GM19193 (cell line): ENCODE data around the gene FAF1.

ENCODE experiments used
- POLR2A ChIP-seq: IDR thresholded peaks from 4 replicates; pipeline ENCODE4 v1.6.1; 2011; ENCODE audit not compliant: insufficient read depth, insufficient read length; ENCODE audit errors: extremely low read depth

FAF1 gene

DNA sequence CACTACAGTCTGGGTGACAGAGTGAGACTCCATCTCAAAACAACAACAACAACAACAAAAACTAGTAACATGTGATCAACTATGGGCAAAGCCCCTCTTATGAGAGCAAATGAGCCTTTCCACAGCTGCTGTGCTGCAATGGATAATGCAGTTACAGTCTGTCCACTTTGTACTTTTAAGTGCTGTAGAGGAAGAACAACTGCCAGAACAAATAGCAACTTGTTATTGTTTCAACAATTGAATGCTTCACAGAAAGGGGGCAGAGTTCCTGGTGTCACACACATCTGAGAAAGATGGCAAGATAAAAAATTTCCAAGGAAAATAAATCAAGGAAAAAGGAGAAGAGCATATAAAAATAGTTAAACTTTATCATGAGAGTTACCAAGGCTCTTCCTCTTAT, 293.2 kb downstream of the FAF1 start:
- no peak for TF ChIP-seq POLR2A

DNA sequence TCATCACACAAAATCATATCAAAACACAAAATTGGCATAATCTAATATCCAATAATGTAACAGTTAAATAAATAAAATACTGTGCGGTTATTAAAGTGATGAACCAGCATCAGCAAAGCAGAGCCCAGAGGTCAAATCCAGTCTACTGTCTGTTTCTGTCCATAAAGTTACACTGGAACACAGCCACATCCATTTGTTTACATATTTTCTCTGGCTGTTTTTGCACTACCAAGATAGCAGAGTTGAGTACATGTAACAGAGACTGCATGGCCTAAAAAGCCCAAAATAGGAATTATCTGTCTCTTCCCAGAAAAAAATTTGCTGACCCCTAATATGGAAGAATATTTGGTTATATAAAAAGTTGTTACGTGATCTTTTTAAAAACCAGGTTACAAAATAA, 294.7 kb downstream of the FAF1 start:
- TF ChIP-seq POLR2A = no peak

DNA sequence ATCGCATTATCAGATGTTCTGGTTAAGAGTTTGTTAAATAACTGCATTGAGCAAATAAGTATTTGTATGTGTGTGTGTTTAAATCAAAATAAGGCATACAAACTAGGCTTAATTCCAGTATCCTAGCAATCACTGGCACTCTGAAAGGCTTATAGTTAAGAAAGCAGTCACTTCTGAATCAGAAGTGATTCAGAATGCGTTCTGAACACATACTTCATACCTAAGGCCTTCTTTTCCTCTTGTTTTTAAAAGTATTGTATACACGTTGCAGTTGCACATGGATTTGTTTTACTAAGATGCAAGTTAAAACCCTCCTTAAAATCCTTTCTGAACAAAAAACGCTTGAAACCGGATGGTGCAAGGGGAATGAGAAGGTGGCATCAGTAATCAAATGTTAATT, 298.4 kb downstream of the FAF1 start:
- TF ChIP-seq POLR2A = no peak

DNA sequence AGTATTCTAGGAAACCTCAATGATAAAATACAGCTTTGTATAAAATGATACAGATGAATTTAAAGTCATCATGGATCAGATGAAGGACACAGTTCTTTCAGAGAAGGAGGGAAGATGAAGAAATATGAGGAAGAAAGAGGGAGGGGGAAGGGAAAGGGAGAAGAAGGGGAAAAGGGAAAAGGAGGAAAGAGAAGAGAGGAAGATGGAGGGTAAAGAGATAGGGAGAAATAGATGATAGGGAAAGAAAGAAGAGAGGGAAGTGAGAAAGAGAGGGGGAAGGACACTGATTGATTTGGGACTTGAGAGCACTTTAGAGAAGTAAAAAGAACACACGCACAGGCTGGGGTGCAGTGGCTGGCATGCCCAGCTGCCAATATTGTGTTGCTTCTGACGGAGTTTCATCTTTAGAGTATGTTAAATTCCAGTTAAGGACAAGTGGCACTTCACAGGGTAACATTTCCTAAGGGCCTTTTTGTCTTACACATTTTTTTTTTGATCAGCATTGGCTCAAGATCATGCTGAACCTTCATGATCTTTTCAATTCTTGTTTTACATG, 300.9 kb downstream of the FAF1 start:
- no peak for TF ChIP-seq POLR2A

DNA sequence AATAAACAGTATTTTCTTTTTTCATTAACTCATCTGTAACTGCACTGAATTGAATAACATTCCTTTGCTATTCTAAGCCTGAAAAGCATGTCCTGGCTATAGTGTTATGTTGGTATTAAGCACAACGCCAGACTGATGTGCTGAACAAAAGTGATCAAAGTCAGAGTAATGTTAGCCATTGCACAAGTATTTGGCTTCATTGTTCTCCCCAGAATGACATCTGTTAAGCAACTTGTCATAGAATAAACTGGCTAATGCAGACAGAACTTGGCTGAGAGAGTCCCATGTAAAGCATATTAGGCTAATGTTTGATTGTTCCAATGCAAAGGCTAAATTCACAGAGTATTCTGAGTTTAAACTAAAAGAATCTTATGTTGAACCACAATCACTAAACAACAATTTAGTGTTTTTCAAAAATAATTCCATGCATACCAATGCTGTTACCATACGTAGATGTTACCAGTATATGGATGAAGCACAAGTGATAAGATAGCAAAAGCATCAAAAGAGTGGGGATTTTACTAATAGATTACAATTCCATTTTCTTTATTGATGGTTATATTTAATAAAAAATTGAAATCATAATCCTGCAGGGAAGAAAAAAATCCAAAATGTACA, 301.5 kb downstream of the FAF1 start:
- TF ChIP-seq POLR2A = no peak

DNA sequence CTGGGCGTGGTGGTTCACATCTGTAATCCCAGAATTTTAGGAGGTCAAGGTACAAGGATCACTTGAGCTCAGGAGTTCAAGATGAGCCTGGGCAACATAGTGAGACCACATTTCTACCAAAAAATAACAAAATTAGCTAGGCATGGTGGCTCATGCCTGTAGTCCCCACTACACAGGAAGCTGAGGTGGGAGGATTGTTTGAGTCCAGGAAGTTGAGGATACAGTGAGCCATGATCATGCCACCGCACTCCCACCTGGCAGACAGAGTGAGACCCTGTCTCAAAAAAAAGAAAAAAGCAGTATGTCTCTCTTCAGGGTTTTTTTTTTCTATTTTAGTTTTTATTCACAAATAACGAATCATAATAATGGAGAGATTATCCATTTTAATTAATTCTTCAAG, 303.1 kb downstream of the FAF1 start:
- TF ChIP-seq POLR2A = no peak

DNA sequence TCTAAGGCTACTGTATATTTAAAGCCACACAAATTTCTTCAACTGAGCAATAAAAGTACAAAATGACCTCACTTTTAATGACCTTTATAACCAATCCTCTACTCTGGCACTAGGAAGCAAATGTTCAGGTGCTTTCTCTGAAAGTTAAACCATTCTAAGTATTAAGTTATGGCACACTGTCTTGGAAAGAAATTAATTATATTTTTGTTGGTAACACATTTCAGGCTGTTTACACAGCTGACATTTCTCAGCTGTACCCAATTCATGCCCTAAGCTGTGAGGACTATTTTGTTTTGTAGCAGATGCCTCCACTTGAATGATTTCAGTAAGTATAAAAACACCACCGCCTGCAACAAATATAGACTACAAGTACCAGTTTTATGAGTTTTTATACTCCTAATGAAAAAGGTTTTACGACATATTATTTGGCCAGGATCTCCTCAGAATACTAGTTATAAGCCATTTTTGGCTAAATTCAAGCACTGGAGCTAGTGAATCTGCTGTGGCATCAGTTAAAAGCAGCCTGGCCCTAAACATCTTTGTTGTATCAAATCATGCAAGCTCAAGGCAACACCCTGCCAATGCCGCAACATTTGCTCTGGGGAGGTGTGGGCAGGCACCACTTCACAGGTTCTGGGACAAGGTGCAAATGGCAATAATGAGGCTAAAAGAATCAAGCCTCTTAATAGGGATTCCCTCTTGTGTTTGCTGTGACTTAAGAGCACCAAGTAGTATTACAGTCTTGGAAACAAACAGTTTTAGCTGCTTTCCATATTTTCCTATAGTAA, 308.4 kb downstream of the FAF1 start:
- TF ChIP-seq POLR2A = no peak

DNA sequence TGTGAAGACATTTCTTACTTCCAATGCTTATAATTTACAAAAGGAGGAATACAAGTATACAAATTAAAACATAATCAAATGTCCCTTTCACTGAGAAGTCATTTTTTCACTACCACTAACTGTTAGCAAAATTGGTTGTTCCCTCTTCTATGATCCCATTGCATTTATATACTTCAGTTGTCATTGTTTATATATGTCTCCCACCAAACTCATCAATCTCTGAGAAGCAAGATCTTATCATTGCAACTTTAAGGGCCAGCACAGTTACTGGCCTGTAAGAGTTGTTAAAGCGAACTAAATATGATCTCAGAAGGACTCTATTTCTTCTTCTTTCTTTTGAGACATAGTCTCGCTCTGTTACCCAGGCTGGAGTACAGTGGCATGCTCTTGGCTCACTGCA, 313.5 kb downstream of the FAF1 start:
- no peak for TF ChIP-seq POLR2A

DNA sequence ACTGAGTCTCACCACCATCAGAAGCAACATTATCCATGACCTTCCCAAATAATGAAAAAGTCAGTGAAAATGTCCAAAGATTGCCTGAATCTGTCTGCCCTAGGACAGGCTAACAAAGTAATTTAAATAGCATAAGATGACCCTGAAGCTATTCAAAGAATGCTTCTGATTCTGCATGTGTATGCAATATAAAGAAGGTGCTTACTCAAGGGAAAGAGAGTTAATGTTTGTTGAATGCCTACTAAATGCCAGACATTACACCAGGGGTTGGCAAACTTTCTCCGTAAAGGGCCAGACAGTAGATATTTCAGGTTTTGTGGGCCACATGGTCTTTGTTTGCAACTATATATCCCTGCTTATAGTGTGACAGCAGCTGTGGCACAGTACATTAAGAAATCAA, 314.9 kb downstream of the FAF1 start:
- TF ChIP-seq POLR2A = no peak

DNA sequence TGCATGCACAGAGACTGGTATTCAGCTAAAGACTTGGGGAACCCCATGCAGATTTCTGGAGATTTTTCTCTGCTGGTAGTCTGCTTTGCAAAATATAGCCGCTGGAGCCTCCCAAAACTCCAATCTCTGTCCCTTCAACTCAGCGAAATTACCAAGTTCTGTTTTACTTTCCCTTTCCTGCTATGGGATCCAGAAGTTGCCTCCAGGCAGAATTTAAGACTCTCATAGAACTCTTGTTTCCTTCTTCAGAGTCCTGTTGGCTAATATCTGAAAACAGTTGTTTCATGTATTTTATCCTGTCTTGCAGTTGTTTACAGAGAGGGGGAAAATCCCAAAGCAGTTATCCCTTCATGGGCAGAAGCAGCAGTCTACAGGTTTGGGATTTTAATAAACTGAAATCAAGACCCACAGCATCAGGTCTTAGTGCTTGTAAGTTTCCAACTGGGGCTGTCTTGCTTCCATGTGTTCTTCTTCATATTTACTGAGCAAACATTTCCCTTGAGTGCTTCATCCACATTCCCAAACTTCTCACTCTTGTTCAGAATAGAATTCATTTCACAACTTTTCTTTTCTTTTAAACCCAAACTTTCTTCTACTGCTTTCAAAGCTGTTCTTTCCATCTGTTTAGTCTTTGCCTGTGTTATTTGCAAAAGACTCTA, 315.5 kb downstream of the FAF1 start:
- no peak for TF ChIP-seq POLR2A

DNA sequence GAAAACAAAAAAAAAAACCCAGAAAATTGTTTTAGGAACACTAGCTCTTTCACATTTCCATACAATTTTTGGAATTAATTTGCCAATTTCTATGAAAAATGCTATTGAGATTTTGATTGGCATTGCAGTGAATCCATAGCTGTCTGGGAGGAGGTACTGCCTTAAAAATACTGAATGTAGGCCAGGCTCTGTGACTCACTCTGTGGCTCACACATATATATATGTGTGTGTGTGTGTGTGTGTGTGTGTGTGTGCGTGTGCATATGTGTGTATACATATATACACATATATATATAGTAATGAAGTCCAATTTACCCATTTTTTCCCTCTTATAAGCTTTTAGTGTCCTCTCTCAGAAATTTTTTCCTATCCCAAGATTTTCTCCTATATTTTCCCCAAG, 322.6 kb downstream of the FAF1 start:
- TF ChIP-seq POLR2A = no peak

DNA sequence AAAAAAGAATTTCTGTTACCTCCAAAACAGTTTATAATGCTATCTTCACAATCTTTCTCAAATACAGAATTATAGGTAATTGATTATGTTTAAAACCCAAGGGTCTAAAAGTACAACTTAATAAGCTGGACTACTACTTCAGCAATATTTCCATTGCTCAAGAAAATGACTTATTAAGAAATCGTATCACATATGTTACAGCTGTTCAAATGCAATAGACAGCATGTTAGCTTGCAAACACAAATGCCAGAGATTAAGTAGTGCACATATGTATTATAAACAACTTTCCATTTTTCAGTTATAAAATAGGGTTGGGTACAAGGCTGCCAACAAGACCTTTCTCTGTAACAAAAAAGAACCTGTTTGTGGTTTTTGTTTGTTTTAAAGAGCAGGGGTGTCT, 325.8 kb downstream of the FAF1 start:
- no peak for TF ChIP-seq POLR2A

DNA sequence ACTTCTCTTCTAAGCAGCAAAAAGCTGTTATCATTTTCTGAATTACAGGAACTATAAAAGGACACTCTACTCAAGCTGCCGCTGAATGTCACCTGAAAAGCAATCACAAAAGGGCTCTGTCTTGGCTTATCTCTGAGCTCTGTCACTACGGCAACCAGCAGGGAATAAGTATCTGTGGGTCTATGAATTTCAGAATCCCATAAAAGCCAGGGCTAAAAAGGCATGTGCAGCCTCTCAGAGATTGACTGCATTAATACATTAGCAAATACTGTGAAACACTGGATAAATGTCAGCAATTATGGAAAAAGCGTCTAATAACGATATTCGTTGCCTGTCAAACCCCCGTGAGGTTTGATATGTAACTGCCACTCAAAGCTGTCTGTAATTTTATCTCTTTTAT, 326.6 kb downstream of the FAF1 start:
- TF ChIP-seq POLR2A = no peak

DNA sequence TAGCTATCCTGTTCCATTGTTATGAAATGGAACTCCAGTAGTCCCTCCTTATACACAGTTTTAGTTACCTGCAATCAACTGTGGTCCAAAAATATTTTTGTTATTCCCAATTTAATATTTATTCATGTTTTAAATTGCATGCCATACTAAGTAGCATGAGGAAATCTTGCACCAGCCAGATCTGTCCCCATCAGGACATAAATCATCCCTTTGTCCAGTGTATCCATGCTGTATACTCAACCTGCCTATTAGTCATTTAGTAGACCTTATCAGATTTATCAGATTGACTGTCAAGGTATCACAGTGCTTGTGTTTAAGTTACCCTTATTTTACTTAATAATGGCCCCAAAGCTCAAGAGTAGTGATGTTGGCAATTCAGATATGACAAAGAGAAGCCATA, 328.9 kb downstream of the FAF1 start:
- no peak for TF ChIP-seq POLR2A

DNA sequence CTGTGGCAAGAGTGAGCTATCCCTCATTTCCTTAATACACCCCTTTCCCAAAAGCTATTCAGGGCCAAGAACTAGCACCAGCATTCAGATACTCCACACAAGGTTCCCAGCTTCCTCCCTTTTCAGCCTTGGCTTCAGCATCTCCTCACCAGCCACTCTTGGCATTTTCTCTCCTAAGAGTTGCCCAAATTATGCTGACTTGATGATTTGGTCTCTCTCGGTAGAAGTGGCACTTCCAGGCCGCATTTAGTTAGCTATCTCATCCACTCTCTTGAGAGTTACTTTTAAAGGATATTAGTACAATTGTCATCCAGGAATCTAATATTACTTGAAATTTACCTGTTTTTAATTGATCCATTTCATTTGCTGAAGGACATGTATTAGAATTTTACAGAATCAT, 337.8 kb downstream of the FAF1 start:
- no peak for TF ChIP-seq POLR2A

DNA sequence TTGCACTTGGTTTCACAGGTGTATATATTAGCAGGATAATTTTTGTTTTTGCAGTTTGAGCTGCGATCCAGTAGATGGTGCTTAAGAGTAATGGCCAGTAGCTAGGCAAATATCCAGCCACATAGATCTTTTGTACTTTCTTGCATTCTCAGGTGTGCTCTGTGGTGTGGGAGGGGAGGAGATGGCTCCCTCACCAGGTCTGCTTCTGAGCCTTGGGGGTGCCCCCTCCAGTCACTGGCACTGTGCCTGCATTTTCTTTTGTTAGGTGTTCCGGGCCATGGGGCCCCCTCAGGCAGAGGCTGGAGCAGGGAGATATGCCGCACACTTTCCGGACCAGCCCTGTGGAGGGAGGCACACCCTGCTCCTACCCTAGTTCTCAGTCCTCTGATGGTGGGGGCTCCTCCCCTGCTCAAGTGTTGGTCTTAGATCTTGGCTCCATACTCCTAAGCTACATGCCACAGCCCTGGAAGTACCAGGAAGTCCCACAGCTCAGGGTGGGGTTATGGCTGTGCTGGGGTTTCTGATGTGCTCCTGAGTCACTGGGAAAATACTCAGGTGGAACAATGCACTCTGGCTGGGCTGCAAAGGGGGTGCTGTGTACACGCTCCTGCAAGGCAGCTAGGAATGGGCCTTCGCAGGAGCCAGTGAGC, 339.3 kb downstream of the FAF1 start:
- no peak for TF ChIP-seq POLR2A

DNA sequence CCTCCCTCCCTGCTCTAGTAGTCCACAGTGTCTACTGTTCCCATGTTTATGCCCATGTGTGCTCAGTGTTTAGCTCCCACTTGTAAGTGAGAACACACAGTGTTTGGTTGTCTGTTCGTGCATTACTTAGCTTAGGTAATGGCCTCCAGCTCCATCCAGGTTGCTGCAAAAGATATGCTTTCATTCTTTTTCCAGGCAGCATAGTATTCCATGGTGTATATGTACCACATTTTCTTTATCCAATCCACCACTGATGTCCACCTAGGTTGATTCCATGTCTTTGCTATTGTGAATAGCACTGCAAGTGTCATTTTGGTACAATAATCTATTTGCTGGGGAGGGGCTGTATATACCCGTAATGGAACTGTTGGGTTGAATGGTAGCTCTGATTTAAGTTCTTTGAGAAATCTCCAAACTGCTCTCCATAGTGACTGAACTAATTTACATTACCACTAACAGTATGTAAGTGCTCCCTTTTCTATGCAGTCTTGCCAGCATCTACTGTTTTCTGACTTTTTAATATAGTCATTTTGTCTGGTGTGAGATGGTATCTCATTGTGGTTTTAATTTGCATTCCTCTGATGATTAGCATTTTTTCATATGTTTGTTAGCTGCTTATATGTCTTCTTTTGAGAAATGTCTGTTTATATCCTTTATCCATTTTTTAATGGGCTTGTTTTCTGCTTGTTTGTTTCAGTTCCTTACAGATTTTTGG, 344.9 kb downstream of the FAF1 start:
- TF ChIP-seq POLR2A = no peak
